G401 (cell line): ENCODE measurements around the gene CDC42BPA. TPM values are rescaled to one million over a fixed set of nuclear protein-coding genes. Genes with fewer than 3 reads are reported as not detected.
A peak's percentile ranks its signal among the peaks of the same experiment; 100 is the strongest.
"Not testable (repeated sequence)": the region's sequence is repeated elsewhere in the genome, so short reads cannot be mapped to it uniquely, and the experiment has no call there.

Experiments
- DNase-seq: peaks from one replicate; pipeline ENCODE4 v3.0.0-alpha.2; 2015; ENCODE audit warnings: low spot score
- in situ Hi-C: cut with HindIII; loops from 2 replicates; pipeline ENCODE4 v1.10.0; 2016; ENCODE audit warnings: low sequenced_read_pairs, mixed read lengths
- total RNA-seq: library from RNA; depleted of rRNA; stranded (reverse); fragments of >200 nt; shearing (Covaris generic); gene quantifications from 2 replicates; pipeline ENCODE4 v1.2.3, GENCODE V29; 2014

Gene CDC42BPA
- total RNA-seq, 1 experiment from 2014 or later = 13.1 TPM

DNA sequence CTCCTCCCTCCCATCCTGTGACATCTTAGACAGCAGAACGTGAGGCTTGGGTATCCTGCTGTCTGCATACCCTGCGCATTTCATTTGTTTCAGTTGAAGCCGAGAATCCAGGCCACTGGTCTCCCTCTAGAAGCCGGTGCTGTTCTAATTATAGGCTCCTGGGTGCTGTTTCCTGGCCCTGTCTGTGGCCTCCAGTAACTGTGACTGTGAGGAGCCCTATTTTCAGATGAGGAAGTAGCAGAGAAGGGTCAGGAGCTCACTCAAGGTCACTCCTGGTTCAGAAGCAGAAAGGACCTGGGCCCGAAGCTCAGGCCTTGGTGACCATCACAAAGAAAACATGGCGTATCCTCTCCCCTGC is 354.2 kb downstream of the CDC42BPA start:
- in situ Hi-C loops = no loop called here
- peak; percentile 60 for DNase-seq

DNA sequence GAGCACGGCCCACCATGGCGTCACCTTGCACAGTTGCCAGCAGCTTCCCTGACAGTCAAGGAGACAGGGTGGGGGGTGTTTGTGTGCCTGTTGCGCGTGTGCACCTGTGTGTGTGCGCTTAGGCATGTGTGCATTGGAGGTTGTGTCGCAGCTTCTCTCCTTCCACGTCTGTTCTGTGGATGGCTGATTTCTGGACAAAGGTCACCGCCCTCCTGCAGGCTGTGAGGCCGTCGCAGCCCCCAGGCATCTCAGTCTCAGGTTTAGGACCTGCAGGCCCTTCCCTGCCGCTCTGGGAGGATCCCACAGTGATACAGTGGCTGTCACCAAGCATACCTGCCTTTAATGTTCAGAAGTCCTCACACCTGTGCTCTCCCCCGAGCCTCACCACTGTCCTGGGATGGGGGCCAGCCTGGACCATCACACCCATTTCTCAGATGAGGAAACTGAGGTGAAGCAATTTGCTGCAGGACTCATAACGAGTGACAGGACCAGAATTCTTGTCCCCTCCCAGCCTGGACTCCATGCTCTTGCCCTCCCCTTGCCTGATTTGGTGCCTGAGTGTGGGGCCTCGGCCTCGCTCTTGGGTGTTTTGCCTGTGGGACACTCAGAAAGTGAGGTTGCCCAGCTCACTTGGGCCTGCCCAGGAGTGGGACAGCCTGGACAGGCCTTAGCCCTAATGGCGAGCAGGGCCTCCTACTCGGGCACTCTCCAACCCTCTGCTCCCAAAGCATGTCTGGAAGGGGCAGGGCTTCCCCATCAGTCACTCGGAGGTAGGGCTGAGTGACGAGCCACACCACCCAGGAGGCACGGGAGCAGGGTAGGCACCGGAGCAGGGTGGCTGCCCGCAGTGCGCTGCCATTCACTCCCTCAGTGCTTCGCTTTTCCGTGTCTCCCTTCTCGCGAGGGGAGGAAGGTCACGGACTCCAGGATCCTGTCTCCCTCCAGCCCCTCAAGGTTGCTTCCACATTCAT is 355.6 kb downstream of the CDC42BPA start:
- in situ Hi-C loops = no loop called here
- no peak for DNase-seq

DNA sequence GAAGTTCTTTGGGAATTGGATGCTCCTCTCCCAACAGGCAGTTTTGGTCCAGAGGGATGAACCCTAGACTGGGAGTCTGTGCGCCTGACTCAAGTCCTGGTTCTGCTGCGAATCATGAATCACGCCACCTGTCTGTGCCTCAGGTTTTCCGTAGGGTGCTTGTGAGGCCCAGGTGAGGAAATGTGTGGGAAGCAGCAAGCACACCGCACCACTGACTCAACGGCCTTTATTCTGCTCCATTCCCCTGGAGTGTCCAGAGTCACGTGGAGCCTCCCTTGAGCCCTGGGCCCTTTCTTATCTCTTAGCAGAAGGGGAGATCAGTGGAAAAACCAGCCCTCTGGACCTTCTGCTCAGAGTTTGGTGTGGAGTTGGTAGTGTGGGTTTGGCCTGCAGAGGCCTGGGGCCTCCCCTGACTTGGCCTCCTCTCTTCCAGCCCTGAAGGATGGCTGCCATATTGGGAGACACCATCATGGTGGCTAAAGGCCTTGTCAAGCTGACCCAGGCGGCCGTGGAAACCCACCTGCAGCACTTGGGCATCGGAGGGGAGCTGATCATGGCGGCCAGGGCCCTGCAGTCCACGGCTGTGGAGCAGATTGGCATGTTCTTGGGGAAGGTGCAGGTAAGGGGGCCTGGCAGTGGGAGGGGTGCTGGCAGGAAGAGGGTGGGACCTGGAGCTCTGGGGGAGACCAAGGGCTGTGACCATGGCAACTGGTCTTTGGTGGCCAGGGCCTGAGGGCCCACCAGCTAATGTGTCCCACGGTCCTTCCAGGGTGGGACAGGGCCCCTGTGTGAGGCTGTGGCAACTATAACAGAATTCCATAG is 357.1 kb downstream of the CDC42BPA start:
- in situ Hi-C loops = no loop called here
- no peak for DNase-seq

DNA sequence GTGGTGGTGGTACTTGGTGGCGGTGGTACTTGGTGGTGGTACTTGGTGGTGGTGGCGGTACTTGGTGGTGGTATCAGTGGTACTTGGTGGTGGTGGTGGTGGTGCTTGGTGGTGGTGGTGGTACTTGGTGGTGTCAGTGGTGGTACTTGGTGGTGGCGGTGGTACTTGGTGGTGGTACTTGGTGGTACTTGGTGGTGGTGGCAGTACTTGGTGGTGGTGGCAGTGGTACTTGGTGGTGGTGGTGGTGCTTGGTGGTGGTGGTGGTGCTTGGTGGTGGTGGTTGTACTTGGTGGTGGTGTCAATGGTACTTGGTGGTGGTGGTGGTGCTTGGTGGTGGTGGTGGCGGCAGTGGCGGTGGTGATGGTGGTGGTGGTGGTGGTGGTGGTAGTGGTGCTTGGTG is 358.0 kb downstream of the CDC42BPA start:
- DNase-seq = no peak
- in situ Hi-C loops = no loop called here

DNA sequence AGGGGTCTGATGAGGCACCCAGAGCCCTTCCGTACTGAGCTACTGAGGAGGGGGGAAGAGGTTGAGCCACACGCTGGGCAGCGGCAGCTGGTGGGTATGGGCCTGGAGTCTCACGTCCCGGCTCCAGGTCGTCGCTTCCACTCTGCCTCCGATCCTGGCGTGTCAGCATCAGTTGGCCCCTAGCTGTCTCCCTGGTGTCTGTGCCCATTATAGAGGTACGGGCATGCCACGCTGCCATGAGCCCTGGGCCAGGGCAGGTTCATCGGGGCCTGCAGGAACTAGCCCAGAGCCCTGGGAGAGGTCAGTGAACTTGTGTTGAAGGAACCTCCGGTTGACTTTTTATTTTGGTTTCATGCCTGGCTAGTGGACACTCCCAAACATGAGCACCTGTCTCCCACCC is 360.0 kb downstream of the CDC42BPA start:
- in situ Hi-C loops = no loop called here

DNA sequence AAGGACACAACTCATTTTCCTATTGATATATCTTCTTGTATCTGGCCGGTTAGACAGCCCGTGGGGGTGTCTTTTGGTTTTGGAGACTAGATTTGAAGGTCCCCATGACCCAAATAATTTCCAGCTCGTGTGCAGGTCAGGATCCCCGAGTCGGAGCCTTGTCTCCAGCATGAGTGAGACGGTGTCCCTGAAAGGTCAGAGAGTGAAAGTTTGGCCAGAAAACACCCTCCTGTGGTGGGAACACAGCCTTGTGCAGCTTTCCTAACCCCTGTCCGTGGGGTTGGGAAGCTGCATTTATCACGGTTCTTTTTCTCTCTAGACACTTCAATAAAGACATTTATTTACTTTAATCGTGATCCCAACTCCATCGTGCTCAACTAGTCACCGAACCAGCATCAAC is 360.6 kb downstream of the CDC42BPA start:
- DNase-seq = no peak
- in situ Hi-C loops = no loop called here

More for the DNA sequence above, 360.0 kb downstream of the CDC42BPA start:
- DNase-seq = no peak

DNA sequence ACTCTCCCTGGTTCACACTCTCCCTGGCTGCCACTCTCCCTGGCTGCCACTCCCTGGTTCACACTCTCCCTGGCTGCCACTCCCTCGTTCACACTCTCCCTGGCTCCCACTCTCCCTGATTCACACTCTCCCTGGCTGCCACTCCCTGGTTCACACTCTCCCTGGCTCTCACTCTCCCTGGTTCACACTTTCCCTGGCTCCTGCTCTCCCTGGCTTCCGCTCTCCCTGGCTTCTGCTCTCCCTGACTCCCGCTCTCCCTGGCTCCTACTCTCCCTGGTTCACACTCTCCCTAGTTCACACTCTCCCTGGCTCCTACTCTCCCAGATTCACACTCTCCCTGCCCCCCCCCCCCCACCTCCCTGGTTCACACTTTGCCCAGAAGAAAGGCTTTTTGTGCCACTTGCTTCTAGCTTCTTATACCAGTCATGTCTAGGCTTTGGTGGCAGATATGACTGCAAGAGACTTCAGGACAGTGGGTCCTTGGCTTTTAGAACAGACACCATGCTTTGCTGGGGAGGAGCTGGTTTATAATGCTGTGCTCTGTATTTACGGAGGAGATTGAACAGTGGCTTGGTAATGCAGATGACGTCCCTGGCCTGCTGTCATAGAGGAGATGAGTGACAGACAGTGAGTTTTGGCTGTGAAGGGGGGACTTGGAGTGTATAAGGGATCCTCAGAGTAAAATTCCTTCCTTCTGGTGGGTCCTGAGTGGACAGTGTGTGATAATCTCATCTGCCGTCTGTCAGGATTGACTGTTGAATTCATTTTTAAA is 361.2 kb downstream of the CDC42BPA start:
- in situ Hi-C loops = no loop called here
- no peak for DNase-seq

DNA sequence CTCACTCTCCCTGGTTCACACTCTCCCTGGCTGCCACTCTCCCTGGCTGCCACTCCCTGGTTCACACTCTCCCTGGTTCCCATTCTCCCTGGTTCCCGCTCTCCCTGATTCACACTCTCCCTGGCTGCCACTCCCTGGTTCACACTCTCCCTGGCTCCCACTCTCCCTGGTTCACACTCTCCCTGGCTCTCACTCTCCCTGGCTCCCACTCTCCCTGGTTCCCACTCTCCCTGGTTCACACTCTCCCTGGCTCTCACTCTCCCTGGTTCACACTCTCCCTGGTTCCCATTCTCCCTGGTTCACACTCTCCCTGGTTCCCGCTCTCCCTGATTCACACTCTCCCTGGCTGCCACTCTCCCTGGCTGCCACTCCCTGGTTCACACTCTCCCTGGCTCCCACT is 362.4 kb downstream of the CDC42BPA start:
- DNase-seq, in situ Hi-C loops: not testable (repeated sequence)

DNA sequence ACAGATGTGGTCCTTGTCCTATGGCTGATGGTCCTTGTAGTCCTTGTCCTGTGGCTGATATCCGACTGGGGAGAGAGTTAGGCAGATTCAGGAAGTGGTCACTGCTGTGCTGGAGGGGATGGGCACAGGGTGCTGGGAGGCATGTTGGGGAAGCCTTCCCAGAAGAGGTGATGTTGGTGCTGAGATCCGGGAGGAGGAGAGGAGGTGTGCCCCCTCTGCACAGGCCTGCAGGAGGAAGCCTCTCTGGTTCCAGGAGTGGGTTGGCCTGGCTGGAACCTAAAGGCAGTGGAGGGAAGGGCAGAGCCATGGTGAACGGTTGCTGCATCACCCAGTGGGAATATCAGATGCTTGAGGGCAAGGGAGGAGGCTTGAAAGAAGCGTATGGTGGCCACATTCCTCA is 363.5 kb downstream of the CDC42BPA start:
- no peak for DNase-seq
- in situ Hi-C loops = no loop called here

DNA sequence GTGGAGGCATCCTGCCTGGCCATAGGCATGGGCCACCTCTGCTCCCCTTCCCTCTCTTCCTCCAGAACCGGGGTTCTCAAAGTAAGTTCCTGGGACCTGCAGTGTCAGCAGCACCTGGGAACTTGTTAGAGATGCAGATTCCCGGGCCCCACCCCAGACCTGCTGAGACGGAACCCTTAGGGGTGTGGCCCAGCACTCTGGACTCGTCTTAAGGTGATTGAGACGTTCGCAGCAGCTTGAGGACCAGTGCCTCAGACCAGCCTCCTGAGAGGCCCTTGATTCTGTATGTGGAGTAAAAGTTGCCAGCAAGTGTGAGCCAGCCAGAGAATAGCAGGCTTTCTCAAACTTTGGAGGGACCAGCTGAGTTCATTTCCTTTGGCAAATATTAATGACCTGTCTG is 364.0 kb downstream of the CDC42BPA start:
- in situ Hi-C loops = no loop called here
- DNase-seq = no peak

DNA sequence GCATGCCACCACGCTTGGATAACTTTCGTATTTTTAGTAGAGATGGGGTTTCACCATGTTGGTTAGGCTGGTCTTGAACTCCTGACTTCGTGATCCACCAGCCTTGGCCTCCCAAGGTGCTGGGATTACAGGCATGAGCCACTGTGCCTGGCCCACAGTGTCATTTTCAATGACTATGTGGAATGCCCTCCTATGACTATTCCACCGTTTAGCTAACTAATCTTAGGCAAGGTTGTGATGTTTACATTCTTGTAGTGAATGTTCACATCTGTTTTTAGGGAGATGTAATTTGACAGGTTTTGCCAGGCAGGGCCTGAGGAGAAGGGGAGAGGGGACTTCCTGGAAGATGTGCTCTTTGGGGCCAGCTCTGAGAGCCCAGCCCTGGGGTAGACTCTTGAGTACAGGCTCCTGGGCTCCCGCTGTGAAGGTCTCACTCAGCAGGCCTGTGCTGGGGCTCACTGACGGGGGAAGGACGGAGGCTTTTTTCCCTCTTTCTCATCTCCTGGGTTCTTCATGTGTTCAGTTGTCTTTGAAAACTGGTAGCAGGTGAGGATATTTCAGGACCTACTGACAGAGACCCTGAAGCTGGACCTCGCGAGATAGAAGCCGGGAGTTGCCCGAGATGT is 365.0 kb downstream of the CDC42BPA start:
- DNase-seq = no peak
- in situ Hi-C loops = no loop called here

DNA sequence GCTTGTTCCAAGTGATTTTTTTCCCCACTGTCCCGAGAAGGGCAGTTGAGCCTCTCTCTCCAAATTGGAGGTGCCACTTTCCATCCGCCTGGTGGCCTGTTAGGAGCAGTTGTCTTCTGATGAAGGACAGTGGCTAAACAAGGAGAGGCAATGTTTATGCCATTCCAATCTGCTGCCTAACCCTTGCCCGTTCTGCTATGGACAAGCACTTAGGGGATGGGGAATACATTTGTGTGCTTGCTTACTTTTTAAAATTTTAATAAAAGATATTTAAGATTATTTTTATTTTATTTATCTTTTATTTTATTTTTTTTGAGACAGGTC is 366.2 kb downstream of the CDC42BPA start:
- in situ Hi-C loops = no loop called here
- no peak for DNase-seq

DNA sequence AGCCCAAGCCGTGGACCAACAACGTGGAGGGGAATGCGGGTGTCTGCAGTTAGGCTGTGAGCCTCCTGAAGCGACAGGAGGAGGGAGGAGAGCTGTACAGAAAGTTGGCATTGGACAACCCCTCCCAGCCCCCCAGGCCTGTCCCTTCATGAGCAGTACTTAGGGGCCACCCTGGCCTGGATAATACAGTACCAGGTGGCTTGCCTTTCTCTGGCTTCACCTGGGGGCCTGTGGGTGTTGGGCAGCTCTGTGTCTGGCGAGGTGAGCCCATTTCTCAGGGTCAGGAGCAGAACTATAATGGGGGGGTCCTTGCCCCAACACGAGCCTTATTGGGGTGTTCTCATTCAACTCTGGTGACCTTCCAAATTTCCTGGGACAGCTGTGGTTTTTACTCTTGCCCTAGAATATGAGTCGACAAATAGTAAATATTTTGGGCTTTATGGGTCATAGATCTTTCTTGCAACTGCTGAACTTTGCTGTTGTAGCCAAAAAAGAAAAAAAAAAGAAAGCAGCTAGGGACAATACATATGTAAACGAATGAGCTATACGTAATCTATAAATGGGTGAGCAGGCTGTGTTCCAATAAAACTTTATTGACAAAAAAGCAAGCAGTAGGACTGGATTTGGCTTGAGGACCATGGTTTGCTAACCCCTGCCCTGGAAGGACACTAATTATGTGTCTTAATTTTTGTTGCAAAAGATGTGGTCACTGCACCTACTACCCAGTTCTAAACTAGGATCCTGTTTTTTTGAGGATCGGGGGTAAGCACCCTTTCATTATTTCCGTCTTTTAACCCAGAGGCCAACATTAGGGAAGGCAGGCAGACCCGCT is 366.8 kb downstream of the CDC42BPA start:
- in situ Hi-C loops = no loop called here
- DNase-seq = no peak

DNA sequence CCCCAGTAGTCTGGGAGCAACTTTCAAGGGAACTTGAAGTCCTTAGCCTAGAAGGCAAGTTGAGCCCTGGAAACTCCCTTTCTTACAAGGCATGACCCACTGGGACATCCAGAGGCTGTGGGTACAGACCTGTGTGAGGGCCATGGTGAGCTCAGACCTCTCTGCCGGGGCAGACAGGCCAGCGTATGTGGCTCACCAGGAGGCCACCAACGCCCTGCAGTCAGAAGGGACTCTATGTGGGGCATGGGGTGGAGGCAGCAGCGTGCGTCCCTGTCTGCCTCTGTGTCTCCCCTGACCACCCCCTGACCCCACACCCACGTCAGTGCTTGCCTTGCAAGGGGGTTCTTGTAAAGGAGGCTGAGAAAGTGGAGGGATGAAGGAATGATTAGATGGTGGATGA is 367.4 kb downstream of the CDC42BPA start:
- in situ Hi-C loops = no loop called here
- DNase-seq = no peak

DNA sequence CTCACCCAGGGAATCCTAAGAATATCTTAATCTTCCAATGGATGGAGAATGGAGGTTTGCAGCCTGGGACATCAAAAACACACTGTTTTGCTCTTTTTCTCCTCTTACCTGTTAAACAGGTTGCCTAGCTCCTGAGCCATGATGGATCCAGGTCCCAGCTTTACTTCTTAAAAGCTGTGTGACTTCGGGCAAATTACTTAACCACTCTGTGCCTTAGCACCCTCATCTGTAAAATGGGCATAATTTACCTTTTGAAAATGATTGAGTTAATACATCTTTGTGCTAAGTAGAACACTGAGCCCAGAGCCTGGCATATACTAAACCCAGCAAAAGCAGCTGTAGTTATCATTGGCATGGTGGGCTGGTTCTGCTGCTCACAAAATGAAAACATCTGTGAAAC is 368.0 kb downstream of the CDC42BPA start:
- DNase-seq = no peak
- in situ Hi-C loops = no loop called here

DNA sequence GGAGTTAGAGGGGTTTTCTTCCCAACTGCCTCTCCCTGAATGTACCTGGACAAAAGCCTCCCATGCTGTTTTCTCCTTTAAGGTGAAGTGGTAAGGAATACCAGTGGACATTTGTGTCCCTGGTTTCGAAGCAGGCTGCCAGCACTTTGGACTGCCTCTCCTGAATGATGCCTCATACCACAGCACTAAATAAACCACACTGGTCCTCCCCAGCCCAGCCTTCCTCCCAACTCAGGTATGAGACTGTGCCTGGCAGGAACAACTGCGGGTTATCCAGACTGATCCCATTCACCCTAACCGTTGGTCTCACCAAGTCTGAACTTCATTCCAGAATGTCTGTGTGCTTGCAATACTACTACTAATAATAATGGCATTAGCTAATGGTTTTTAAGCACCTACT is 368.9 kb downstream of the CDC42BPA start:
- in situ Hi-C loops = no loop called here
- no peak for DNase-seq

DNA sequence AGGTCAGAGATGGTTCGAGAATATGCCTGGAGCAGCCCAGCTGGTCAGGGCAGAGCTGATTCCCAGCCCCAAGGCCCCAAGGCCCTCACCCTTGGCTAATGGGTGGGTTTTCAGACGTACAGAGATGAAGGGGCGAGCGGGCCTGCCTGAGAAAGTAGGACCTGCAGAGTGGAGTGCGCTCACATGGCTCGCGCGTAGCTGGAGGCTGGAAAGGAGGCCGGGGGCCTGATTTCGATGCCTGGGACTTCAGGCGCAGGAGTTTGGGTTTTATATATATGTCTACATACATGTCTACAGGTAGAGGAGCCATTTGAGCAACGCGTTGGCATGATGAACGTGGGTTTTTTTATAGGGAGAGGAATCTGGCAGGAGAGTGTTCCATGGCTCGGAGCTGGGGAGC is 369.3 kb downstream of the CDC42BPA start:
- in situ Hi-C loops = no loop called here
- no peak for DNase-seq

DNA sequence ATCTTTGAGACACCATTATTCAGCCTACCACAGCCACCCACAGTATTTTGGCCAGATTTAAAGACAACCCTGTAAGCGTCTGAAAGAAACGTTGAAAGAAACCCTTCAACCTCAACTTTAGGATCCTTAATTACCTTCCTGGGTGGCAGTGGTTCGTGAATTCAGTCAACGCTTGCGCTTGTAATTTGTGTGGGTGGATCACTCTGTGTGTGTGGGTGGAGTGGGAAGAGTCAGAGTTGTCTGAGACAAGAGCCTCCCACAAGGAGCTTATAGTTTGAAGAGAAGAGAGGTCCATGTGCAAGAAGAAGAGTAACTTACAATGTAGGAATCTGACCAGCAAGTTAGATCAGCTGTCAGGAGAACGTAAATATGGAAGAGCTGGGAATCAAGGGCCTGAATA is 369.8 kb downstream of the CDC42BPA start:
- in situ Hi-C loops = no loop called here

DNA sequence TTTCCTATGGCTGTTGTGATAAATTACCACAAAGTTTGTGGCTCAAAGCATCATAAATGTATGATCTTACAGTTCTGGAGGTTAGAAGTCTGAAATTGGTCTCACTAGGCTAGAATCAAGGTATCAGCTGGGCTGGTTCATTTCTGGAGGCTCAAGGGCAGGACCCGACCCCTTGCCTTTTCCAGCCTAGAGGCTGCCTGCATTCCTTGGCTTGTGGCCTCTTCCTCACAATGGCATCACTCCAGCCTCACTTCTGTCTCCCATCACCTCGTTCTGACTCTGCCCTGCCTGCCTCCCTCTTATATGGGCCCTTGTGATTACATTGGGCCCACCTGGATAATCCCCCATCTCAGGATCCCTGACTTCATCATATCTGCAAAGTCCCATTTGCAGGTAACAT is 370.2 kb downstream of the CDC42BPA start:
- in situ Hi-C loops = no loop called here
- DNase-seq = no peak

More for the DNA sequence above, 369.8 kb downstream of the CDC42BPA start:
- no peak for DNase-seq
